B cell (primary cell): ENCODE data around the gene PLSCR4. TPM values are rescaled to one million over a fixed set of nuclear protein-coding genes. Genes with fewer than 3 reads are reported as not detected.

Source experiments
- ATAC-seq: fragments of 200-7000 bp; cut with Tn5 transposase; one replicate; pipeline ENCODE4 v1.10.0; 2021; ENCODE audit warnings: low read depth, mild to moderate bottlenecking, moderate number of reproducible peaks, moderate library complexity
- CTCF ChIA-PET: fragments of 350-600 bp; sonication (Branson Sonifier 250); formaldehyde crosslinking; loops from one replicate; lab custom pipeline; 2021; ENCODE audit warnings: antibody characterized with exemption, inconsistent platforms; lab: Charles Lee
- POLR2A ChIA-PET: fragments of 350-600 bp; sonication (Branson Sonifier 250); formaldehyde crosslinking; loops from one replicate; lab custom pipeline; 2021; ENCODE audit warnings: antibody characterized with exemption; lab: Charles Lee
- DNase-seq: peaks from one replicate; pipeline ENCODE4 v3.0.0; 2013
- H2AFZ ChIP-seq: 2 replicates; pipeline ENCODE4 v1.6.1; 2012; ENCODE audit warnings: mild to moderate bottlenecking, low read depth, low read length; ENCODE audit not compliant: insufficient read depth, poor library complexity, severe bottlenecking
- H3K27ac ChIP-seq, 2 donors: 1 replicate in 1 of 2; 2 replicates in 1 of 2; pipeline ENCODE4 v1.5.1; 2012 to 2013; ENCODE audit warnings: low read length in 2 of 2, mild to moderate bottlenecking in 2 of 2, moderate library complexity in 1 of 2
- H3K27me3 ChIP-seq, 4 experiments: fragments of 200-600 bp in 1 of 4; sonication (generic) in 1 of 4; replicated peaks in 1 of 4; 1 replicate in 2 of 4; 2 replicates in 2 of 4; pipeline versions ENCODE4 v1.6.1 to v1.7.0; 2013 to 2016; ENCODE audit warnings: low read length in 3 of 4, mild to moderate bottlenecking in 2 of 4, mixed read lengths in 1 of 4, moderate library complexity in 1 of 4; ENCODE audit not compliant: insufficient read depth in 4 of 4, control insufficient read depth in 3 of 4; ENCODE audit errors: control extremely low read depth in 1 of 4
- H3K36me3 ChIP-seq, 2 experiments: replicated peaks in 1 of 2; 1 replicate in 1 of 2; 2 replicates in 1 of 2; pipeline versions ENCODE4 v1.6.1 to v1.7.1; 2013; ENCODE audit warnings: low read length in 1 of 2; ENCODE audit not compliant: insufficient read depth in 2 of 2, control insufficient read depth in 1 of 2; ENCODE audit errors: control extremely low read depth in 1 of 2, extremely low read depth in 1 of 2
- H3K4me1 ChIP-seq, 2 donors: fragments of 200-600 bp in 1 of 2; sonication (generic) in 1 of 2; 1 replicate in 1 of 2; 2 replicates in 1 of 2; pipeline versions ENCODE4 v1.5.1 to v1.6.1; 2013 to 2017; ENCODE audit warnings: low read length in 2 of 2; ENCODE audit not compliant: control insufficient read depth in 2 of 2, insufficient read depth in 2 of 2
- H3K4me2 ChIP-seq: replicated peaks from 2 replicates; pipeline ENCODE3; 2012; ENCODE audit warnings: mild to moderate bottlenecking, low read depth, low read length; ENCODE audit not compliant: poor library complexity, severe bottlenecking
- H3K4me3 ChIP-seq, 5 experiments: fragments of 200-600 bp in 1 of 5; sonication (generic) in 1 of 5; 1 replicate in 3 of 5; 2 replicates in 2 of 5; pipeline versions ENCODE4 v1.5.1 to v1.7.0; 2011 to 2016; ENCODE audit warnings: low read length in 4 of 5, mild to moderate bottlenecking in 4 of 5, low read depth in 2 of 5, control low read depth in 1 of 5, moderate library complexity in 1 of 5; ENCODE audit not compliant: insufficient read depth in 1 of 5; ENCODE audit errors: control extremely low read depth in 1 of 5, extremely low read depth in 1 of 5
- H3K79me2 ChIP-seq: fragments of 200-600 bp; sonication (generic); one replicate; pipeline ENCODE4 v1.6.0; 2016; ENCODE audit warnings: low read length; ENCODE audit not compliant: control insufficient read depth, insufficient read depth
- H3K9ac ChIP-seq: fragments of 200-600 bp; sonication (generic); 2 replicates; pipeline ENCODE4 v1.6.1; 2017; ENCODE audit warnings: mild to moderate bottlenecking, low read length, moderate library complexity
- H3K9me3 ChIP-seq, 3 donors: one replicate each; pipeline versions ENCODE4 v1.6.1 to v1.7.1; 2013; ENCODE audit warnings: low read length in 2 of 3; ENCODE audit not compliant: control insufficient read depth in 2 of 3, insufficient read depth in 1 of 3; ENCODE audit errors: control extremely low read depth in 1 of 3
- H4K20me1 ChIP-seq: 2 replicates; pipeline ENCODE4 v1.6.0; 2012; ENCODE audit warnings: mild to moderate bottlenecking, low read length; ENCODE audit not compliant: insufficient read depth, control insufficient read depth, poor library complexity, severe bottlenecking
- H3K27ac Mint-ChIP-seq: one replicate; pipeline ENCODE4 v1.8.0; 2021; ENCODE audit warnings: mixed read lengths
- H3K27me3 Mint-ChIP-seq: one replicate; pipeline ENCODE4 v1.8.0; 2021; ENCODE audit warnings: mixed read lengths
- H3K4me1 Mint-ChIP-seq: one replicate; pipeline ENCODE4 v1.8.0; 2021; ENCODE audit warnings: mixed read lengths
- H3K4me3 Mint-ChIP-seq: one replicate; pipeline ENCODE4 v1.8.0; 2021; ENCODE audit warnings: mixed read lengths
- H3K9me3 Mint-ChIP-seq: one replicate; pipeline ENCODE4 v1.8.0; 2022; ENCODE audit warnings: mixed read lengths; ENCODE audit not compliant: insufficient read depth
- EZH2 ChIP-seq: IDR thresholded peaks from 2 replicates; pipeline ENCODE4 v1.6.1; 2012; ENCODE audit warnings: borderline replicate concordance, low read depth, mild to moderate bottlenecking, moderate library complexity, low read length; ENCODE audit not compliant: insufficient read depth, poor library complexity, severe bottlenecking
- WGBS: methylation state at CpG from one replicate; pipeline ENCODE4 v1.1.5; 2013; ENCODE audit warnings: missing lambda C conversion rate; ENCODE audit not compliant: insufficient coverage; 5-methylcytosine and 5-hydroxymethylcytosine counted together
- intact Hi-C: fragments of 100-400 bp; cut with micrococcal nuclease; formaldehyde crosslinking; loops from one replicate; pipeline ENCODE4 v1.10.0; 2022
- polyA plus RNA-seq: library from polyadenylated mRNA; depleted of rRNA; stranded (reverse); fragments of >200 nt; gene quantifications from 2 replicates; pipeline ENCODE4 v1.2.3, GENCODE V29; 2012
- total RNA-seq, 2 donors: library from RNA; stranded (reverse); fragments of 120-200 nt in 1 of 2; gene quantifications; 1 replicate in 1 of 2; 2 replicates in 1 of 2; pipeline versions ENCODE4 v1.2.3 to v1.2.4, GENCODE V29; 2013 to 2022
- TF ChIP-seq, protein P1 (sequence below): fragments of 200-600 bp; IDR thresholded peaks from one replicate; pipeline ENCODE4 v1.8.0; 2022; ENCODE audit warnings: antibody characterized with exemption, mild to moderate bottlenecking

The PLSCR4 gene
- total and polyA plus RNA-seq, 2 donors (not counting 1 experiment from before 2014, with no cell fraction given) = not detected

- no peak for ATAC-seq
These were observed 97.5 kb downstream of the PLSCR4 start for GRCh38 chr3:146153429-146153828.

DNA sequence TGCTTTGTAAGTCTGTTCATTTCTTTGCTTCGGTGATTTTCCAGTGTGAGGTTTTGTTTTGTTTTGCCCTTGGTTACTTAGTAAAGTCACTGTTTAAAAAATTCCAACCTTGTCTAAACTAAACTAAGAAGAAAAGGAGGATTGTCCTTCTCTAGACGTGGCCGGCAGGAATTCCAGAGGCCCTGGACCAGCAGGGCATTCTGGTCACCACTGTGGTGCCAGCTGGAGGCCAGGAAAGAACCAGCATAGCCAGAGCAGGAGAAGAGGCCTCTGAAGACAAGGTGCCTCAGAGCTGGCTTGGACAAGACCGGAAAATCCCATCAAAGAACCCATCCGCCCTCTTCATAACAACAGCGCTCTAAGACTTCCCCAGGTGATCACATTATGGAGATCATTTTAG, 98.1 kb downstream of the PLSCR4 start:
- intact Hi-C loops = no loop called here
- Histone ChIP-seq H3K27ac (no peak overlapping the region), H3K9me3 (no peaks in the 10 kb centered on the region), H4K20me1 (no peaks in the 10 kb centered on the region), H2AFZ (no peak overlapping the region), H3K79me2 (no peaks in the 10 kb centered on the region), H3K9ac (no peak overlapping the region), H3K4me1 (no peaks in the 10 kb centered on the region), H3K36me3 (no peaks in the 10 kb centered on the region), H3K27me3 (no peaks in the 10 kb centered on the region), H3K4me2 (no peak overlapping the region), H3K4me3 (no peak overlapping the region)
- Mint-ChIP-seq H3K27me3 (peaks cover 13% of the 10 kb centered on the region), H3K9me3 (no peaks in the 10 kb centered on the region), H3K4me1 (no peaks in the 10 kb centered on the region), H3K4me3 (no peak overlapping the region), H3K27ac (no peak overlapping the region)
- ATAC-seq = no peak
- WGBS = 94% methylated on average over 4 of the region's 6 CpGs
- CTCF ChIA-PET = no interaction called here
- no peak for TF ChIP-seq EZH2
- TF ChIP-seq, protein P1, sequence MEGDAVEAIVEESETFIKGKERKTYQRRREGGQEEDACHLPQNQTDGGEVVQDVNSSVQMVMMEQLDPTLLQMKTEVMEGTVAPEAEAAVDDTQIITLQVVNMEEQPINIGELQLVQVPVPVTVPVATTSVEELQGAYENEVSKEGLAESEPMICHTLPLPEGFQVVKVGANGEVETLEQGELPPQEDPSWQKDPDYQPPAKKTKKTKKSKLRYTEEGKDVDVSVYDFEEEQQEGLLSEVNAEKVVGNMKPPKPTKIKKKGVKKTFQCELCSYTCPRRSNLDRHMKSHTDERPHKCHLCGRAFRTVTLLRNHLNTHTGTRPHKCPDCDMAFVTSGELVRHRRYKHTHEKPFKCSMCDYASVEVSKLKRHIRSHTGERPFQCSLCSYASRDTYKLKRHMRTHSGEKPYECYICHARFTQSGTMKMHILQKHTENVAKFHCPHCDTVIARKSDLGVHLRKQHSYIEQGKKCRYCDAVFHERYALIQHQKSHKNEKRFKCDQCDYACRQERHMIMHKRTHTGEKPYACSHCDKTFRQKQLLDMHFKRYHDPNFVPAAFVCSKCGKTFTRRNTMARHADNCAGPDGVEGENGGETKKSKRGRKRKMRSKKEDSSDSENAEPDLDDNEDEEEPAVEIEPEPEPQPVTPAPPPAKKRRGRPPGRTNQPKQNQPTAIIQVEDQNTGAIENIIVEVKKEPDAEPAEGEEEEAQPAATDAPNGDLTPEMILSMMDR = no peak
- no peak for DNase-seq
- POLR2A ChIA-PET = no interaction called here

More at GRCh38 chr3:146153429-146153828, 97.5 kb downstream of the PLSCR4 start:
- Mint-ChIP-seq H3K27ac (no peak overlapping the region), H3K4me1 (no peaks in the 10 kb centered on the region), H3K9me3 (no peaks in the 10 kb centered on the region), H3K27me3 (peaks cover 13% of the 10 kb centered on the region), H3K4me3 (no peak overlapping the region)
- intact Hi-C loops = no loop called here
- POLR2A ChIA-PET = no interaction called here
- H3K4me2 ChIP-seq = no peak overlapping the region
- no peak for DNase-seq
- H4K20me1 ChIP-seq = no peaks in the 10 kb centered on the region
- no peaks in the 10 kb centered on the region for H3K36me3 ChIP-seq
- H2AFZ ChIP-seq = no peak overlapping the region
- no peak overlapping the region for H3K4me3 ChIP-seq
- no peaks in the 10 kb centered on the region for H3K9me3 ChIP-seq
- H3K27me3 ChIP-seq = no peaks in the 10 kb centered on the region
- no peaks in the 10 kb centered on the region for H3K79me2 ChIP-seq
- TF ChIP-seq EZH2 = no peak
- TF ChIP-seq, protein P1 = no peak
- WGBS = 75% methylated on average over 1 of the region's 4 CpGs
- H3K27ac ChIP-seq = no peak overlapping the region
- no peaks in the 10 kb centered on the region for H3K4me1 ChIP-seq
- H3K9ac ChIP-seq = no peak overlapping the region
- CTCF ChIA-PET = no interaction called here
